GM21786 (cell line): ENCODE data around the gene RNF135.
A peak's percentile ranks its signal among the peaks of the same experiment; 100 is the strongest.
"Not testable (repeated sequence)": the region's sequence is repeated elsewhere in the genome, so short reads cannot be mapped to it uniquely, and the experiment has no call there.

Experiments used
- ATAC-seq: cut with Tn5 transposase; IDR thresholded peaks from one replicate; pipeline ENCODE4 v1.9.1; 2021; ENCODE audit not compliant: unreplicated experiment

Gene RNF135, protein sequence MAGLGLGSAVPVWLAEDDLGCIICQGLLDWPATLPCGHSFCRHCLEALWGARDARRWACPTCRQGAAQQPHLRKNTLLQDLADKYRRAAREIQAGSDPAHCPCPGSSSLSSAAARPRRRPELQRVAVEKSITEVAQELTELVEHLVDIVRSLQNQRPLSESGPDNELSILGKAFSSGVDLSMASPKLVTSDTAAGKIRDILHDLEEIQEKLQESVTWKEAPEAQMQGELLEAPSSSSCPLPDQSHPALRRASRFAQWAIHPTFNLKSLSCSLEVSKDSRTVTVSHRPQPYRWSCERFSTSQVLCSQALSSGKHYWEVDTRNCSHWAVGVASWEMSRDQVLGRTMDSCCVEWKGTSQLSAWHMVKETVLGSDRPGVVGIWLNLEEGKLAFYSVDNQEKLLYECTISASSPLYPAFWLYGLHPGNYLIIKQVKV

DNA sequence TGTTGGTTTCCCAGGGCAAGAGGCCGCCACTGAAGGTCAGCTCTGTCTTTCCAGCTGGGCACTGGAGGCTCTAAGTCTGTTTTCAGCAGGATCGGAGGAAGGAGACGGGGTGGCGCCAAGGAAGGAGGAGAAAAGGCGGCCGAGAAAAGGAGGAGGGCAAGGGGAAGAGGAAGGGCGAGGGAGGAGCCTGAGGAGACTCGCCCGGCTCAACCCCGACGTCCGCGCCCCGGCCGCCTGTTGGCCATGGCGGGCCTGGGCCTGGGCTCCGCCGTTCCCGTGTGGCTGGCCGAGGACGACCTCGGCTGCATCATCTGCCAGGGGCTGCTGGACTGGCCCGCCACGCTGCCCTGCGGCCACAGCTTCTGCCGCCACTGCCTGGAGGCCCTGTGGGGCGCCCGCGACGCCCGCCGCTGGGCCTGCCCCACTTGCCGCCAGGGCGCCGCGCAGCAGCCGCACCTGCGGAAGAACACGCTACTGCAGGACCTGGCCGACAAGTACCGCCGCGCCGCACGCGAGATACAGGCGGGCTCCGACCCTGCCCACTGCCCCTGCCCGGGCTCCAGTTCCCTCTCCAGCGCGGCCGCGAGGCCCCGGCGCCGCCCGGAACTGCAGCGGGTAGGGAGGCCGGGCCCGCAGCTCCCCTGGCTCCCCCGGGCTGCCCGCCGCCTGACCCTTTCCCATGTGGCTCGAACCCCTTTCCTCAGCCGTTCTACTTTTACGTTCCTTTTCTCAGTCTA lies at the start of gene RNF135:
RNF135 (plus strand) TSS at position 209 of the 737 bp plus-strand sequence; CDS start at position 244, 35 bp downstream.
- ATAC-seq, result peak; percentile 65

DNA sequence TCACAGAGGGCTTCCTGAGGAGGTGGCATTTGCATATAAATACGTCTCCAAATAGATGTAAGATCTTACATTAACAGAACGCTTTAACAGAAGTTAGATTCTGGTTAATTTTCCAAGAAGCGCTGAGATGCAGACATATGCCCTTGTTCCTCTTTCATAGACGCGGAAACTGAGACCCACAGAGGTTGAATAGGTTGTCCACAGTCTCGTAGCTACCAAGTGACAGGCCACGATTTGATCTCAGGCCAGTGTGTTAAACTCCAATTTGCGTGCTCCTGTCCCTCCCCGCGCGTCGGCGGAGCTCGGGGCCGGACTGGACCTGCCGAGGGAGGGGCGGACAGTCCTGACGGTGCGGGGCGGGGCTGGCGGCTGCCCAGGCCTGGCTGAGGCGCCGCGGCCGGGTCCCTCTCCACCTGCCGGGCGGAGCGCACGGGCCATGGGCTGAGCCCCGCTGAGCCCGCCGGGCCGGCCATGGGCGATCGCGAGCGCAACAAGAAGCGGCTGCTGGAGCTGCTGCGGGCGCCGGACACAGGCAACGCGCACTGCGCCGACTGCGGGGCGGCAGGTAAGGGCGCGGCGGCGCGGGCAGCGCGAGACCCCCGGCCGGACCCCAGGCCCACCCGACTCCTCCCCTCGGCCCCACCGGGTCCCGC lies 49.2 kb upstream of the RNF135 start, which contains the start of gene ADAP2:
ADAP2 (plus strand) TSS at position 402 of the 653 bp plus-strand sequence; CDS start at position 472, 70 bp downstream.
- no peak for ATAC-seq

DNA sequence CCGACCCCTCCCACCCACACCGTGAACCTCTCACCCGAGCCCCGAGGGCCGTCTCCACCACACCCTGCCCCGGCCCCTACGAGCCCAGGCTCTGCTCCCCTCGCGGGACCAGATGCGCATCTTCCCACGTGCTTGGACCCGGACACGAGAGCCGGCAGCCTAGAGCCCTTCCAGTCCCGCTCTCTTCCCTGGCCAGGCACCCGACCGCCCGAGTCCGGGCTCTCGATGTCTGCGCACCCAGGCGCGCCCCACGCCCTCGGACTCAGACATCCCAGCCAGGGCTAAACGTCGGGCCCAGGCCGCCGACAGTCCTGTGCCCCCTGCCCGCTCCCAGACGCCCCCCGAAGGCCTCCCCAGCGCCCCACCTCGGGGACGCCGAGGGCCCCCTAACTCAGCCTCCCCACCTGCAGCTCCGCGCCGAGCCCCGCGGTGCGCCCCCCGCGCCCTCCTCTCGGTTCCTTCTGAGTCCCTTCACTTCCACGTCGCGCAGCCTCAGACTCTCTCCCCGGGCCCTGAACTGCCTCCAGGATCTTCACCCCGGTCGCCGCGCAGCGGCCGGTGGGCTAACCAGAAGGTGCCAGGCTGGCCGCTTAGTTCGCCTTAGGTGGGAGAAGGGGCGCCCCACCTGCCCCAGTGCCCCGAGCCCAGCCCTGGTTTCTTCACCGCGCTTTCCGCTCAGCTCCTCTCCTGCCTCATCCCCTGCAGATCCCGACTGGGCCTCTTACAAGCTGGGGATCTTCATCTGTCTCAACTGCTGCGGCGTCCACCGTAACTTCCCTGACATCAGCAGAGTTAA lies 48.4 kb upstream of the RNF135 start:
- ATAC-seq, result no peak

DNA sequence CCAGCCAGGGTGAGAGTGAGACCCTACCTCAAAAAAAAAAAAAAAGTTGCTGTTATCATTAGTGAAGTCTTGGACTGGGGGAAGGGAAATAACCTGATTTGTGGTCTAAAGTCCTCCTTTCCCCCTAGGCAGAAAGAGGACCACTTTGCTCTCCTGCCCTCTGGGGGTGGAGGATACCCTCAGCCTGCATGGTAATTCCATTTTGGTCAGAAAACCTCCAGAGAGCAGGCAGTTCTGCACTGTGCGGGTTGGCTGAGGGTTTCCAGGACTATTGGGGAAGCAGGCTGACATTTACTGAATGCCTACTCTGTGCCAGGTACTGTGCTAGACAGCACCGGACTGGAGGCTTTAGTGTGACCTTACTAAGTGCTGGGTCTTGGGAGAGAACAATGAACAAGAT lies 46.5 kb upstream of the RNF135 start:
- no peak for ATAC-seq

DNA sequence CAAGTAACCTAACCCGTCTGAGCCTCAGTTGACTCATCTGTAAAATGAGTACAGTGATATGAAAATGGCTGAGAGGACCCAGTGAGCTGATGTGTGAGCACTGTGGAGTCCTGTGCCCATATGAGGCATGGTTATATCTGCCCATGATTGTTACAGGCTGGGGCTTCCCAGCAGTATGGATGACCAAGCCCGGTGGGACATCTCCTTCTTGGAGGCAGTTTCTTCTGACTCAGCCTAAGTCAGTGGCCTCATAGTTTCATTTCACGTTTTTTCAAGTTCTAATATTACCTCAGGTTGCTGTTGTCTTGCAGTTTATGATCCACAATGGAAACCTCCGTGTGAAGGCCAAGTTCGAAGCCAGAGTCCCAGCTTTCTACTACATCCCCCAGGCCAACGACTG lies 44.3 kb upstream of the RNF135 start:
- no peak for ATAC-seq

DNA sequence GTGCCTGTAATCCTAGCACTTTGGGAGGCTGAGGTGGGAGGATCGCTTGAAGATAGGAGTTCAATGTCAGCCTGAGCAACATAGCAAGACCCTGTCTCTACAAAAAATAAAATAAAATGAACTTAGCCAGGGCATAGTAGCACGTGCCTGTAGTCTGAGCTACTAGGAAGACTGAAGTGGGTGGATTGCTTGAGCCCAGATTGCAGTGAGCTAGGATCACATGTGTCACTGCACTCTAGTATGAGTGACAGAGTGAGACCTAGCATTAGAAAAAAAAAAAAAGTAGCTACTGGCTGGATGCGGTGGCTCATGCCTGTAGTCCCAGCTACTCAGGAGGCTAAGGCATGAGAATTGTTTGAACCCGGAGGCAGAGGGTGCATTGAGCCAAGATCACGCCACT lies 43.1 kb upstream of the RNF135 start:
- no peak for ATAC-seq

DNA sequence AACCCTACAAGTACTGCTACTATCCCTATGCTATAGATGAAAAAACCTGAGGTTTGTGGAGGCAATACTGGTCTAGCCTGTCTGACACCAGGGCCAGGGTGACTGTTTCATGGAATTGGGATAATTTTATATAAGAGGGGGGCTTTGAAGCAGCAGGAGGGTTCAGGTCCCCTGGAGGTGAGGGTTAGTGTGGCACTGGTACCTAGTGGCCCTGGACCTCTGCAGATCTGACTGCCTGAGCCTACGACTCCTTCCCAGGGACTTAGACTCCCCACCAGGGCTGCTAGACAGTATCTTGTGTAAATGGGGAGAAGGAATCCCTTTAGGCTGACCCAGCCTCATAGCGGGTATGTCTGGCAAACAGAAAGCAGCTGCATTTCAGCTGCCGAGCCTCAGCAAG lies 42.3 kb upstream of the RNF135 start:
- ATAC-seq, result no peak

DNA sequence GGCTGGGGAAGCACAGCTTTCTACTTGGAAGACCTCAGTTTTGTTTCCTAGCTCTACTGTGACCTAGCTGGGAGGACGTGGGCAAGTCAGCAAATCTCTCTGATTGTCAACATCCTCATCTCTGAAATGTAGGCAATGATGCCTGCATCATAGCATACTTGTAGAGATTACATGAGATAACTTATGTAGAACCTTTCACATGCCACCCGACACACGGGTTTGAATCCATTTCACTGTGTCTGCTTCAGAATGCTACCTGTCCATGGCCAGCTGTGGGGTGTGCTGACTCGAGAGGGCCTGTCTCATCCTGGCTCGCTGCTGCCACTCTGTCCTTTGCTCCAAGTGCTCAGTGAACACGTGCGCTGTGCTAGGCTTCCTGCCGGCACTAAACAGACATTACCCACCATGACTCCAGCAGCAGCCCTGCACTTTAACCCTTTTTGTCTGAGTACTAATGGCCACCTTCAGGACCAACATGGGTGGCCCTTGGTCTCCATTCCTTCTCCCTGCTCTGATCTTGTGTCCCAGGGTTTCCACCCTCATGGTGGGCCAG lies 41.7 kb upstream of the RNF135 start:
- ATAC-seq, result no peak

DNA sequence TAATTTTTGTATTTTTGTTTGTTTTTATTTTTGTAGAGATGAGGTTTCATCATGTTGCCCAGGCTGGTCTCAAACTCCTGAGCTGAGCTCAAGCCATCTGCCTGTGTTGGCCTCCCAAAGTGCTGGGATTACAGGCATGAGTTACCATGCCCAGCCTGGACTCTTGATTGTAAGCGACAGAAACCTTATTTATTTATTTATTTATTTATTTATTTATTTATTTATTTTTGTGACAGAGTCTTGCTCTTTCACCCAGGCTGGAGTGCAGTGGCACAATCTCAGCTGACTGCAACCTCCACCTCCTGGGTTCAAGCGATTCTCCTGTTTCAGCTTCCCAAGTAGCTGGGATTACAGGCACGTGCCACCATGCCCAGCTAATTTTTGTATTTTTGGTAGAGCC lies 41.0 kb upstream of the RNF135 start:
- ATAC-seq, result not testable (repeated sequence)

DNA sequence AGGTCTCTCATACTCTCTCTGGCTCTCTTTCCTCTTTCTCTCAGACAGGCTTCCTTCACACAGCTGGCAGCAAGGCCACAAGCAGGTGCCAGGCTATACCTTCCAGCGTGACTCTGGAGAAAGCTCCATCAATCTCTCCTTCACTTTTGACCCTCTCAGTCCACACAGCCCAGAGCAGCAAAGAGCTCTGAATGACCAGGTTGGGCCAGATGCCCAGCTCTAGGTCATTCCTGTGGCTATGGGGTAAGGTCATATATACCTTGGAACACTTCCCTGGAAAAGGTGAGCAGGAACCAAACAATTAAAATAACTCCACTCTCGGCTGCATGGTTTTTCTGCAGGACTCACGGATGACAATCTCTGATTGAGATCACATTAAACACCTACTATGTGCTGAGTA lies 40.3 kb upstream of the RNF135 start:
- ATAC-seq, result no peak

DNA sequence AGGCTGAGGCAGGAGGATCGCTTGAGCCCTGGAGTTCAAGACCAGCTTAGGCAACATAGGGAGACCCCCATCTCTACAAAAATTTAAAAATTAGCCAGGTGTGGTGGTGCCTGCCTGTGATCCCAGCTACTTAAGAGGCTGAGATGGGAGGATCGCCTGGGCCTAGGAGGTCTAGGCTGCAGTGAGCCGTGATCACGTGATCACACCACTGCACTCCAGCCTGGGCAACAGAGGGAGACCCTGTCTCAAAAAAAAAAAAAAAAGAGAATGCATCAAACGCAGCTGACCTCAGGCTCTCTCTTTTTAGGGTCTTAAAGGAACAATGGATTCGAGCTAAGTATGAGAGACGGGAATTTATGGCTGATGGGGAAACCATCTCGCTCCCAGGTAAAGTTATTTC lies 39.3 kb upstream of the RNF135 start:
- not testable (repeated sequence) for ATAC-seq

DNA sequence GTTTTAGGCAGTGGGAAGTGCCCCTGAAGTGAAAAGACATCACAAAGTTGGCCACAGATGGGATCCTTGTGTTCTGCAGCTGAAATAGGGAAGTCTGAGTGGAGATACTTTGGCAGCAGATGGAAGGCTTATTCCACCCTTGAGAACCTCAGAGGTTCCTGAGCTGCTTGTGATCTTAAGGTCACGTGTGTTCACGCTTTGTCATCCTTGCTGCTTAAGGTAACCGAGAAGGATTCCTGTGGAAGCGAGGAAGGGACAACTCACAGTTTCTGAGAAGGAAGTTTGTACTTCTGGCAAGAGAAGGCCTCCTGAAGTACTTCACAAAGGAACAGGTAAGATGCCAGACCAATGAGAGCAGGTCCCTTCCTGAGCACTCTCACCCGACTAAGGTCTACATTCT lies 36.9 kb upstream of the RNF135 start:
- ATAC-seq, result no peak

DNA sequence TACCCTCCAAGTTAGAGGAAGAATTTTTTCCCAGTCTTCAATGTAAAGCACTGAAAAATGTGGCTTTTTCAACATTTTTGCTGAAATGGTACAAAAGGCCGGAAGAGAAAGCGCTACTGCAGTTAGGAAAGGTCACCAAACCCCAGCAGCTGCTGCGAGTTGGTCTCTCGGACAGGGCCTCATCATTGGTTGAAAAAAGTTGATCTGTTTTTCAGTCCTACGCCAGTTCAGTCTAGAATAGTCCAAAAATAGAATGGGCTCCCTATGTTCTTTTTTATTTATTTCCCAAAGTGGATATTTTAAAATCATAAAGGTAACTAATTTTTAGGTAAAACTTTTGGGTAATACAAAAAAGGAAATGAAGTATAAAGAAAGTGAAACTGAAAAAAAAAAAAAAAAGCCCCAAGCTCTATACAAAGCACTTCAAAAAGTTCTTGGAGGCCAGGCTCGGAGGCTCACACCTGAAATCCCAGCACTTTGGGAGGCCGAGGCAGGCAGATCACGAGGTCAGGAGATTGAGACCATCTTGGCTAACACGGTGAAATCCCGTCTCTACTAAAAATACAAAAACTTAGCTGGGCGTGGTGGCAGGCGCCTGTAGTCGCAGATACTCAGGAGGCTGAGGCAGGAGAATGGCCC lies 31.7 kb upstream of the RNF135 start:
- ATAC-seq, result no peak

DNA sequence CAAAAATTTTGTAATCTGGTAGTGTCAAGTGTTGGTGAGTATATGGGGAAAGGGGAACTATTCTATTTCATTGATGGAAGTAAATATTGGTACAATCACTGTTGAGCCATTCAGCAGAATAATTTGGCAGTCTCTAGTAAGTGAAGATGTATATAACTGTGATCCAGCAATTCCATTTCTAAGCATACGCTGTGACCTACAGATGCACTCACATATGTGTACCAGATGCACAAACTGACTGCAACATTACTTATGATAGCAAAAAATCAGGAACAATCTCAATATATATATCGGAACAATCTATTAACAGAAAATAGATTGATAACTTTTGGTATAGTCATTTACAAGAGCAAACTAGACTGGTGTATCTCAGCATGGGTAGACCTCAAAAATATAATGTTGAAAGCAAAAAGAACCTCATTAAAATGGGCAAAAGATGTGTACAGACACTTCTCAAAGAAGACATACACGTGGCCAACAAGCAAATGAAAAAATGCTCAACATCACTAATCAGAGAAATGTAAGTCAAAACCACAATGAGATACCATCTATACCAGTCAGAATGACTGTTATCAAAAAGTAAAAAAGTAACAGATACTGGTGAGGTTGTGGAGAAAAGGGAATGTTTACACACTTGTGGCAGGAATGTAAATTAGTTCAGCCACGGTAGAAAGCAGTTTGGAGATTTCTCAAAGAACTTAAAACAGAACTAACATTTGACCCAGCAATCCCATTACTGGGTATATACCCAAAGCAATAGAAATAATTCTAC lies 28.3 kb upstream of the RNF135 start:
- no peak for ATAC-seq

DNA sequence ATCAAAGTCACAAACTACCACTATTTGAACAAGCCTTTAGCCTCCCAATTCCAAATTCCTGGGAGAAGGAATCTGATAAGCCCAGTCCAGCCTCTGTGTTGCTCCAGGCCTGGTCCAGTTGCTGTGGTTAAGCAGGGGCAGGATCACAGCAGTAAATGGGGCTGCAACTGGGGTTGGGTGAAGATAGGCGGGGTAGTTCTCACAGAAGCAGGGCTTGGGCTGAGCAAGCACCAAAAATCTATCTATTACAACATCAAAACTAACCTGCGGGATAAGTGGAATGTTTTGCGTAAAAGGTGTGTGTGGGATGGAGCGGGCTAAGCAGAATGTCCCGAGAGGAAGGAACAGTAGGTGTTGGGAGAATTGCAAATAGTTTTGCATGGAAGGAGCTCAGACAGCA lies 23.0 kb upstream of the RNF135 start:
- ATAC-seq, result no peak

DNA sequence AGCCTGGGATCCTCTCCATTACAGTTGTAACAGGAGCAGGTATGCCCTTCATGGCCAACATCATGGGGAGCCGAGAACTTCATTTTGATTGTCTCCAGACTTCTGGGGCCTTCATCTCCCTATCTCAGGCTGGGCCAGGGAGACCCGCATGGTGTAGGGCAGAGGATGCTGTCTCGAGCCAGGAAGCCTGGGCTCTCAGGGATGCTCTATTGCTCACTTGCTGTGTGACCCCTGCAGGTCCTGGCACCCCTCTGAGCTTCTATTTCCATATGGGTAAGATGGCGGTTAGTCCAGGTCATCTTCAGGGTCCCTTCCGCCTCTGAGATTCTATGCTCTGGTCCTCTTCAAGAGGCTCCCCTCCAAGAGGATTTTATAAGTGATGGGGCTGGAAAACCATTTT lies 20.6 kb upstream of the RNF135 start:
- ATAC-seq, result no peak

DNA sequence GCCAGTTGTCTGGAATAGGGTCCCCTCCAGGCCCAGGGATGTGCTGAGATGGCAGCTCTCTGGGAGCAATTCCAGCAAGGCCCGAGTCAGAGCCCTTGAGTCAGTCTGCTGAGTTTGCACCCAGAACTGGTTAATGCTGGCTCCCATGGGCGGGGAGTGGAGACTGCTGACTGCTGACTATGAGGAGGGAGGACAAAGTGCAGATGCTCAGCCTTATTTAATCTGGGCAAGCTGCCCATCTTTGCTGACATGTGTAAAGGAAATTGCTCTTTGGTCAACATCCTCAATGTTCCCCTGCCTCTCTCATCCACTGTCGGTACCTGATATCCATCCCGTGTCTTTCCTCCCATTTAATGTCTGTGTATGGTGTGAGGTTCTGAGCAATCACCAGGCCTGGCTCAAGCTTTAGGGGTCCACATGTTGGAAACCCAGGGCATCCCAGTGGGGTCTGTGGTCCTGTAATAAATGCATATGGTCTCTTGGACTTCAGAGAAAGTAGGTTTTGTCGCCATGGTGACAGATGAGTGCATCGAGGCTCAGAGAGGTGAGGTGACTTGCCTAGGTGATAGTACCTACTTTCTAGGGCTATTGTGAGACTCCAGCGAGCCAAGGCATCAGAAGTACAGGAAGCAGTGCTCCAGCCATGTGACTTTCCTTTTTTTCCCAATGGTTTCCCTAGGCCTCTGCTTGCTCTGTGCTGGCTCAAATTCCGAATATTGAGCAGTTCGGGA lies 20.0 kb upstream of the RNF135 start:
- no peak for ATAC-seq

DNA sequence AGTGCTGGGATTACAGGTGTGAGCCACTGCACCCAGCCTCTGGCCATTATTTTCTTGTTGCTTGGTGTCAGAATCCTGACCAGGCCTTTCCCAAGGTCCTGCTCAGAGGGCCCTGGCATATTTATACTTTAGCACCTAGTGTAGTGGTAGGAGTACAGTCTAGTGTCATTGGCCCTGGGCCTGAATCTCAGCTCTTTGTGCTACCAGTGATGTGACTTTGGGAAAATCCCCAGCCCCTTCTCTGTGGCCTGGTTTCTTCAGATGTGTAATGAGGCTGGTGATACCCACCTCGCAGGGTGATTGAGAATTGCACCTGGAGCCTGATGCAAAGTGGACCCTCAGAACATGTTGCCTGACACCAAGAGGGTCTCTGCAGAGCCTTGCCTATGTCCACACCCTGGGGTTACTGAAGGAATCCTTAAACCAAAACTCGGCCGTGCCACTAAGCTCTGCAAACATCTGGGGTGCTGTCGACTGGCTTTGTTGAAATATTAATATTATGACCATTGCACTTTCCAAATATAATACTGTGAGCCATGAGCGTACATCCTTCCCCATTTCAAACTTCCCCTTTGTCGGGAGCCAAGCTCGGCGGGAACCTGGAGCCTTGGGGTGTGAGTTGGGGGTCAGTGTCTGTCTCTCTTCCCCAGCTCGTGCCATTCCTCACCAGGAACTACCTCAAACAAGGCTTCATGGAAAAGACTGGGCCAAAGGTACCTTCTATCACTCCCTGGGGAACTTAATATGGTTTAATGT lies 18.0 kb upstream of the RNF135 start:
- ATAC-seq, result no peak
